ENCODE measurements around the gene UFC1.

Gene UFC1

GRCh38 chr1:161128591-161129420 lies 25.0 kb upstream of the UFC1 start:
- Mint-ChIP-seq H3K4me3 (no peak overlapping the region), H3K27me3 (no peaks in the 10 kb centered on the region), H3K27ac (peak overlapping the region; percentile 25), H3K9me3 (no peaks in the 10 kb centered on the region), H3K4me1 (peaks cover 61% of the 10 kb centered on the region), H3K36me3 (peaks cover 31% of the 10 kb centered on the region)

- Mint-ChIP-seq H3K36me3 (peaks cover 28% of the 10 kb centered on the region), H3K4me1 (peaks cover 65% of the 10 kb centered on the region), H3K4me3 (no peak overlapping the region), H3K27me3 (no peaks in the 10 kb centered on the region), H3K9me3 (no peaks in the 10 kb centered on the region), H3K27ac (peak overlapping the region; percentile 15)
Observed at GRCh38 chr1:161130266-161130665, 23.5 kb upstream of the UFC1 start.

GRCh38 chr1:161131523-161132409 lies 22.0 kb upstream of the UFC1 start:
- no peak overlapping the region for H3K4me3 Mint-ChIP-seq
- peak overlapping the region; percentile 97 for H3K27ac Mint-ChIP-seq
- H3K4me1 Mint-ChIP-seq = peaks cover 60% of the 10 kb centered on the region
- no peaks in the 10 kb centered on the region for H3K9me3 Mint-ChIP-seq
- H3K27me3 Mint-ChIP-seq = no peaks in the 10 kb centered on the region
- peaks cover 21% of the 10 kb centered on the region for H3K36me3 Mint-ChIP-seq

GRCh38 chr1:161132410-161133219 lies 21.2 kb upstream of the UFC1 start, which contains the start of gene DEDD:
Gene DEDD, minus strand, starts transcription at chr1:161132667. Its CDS starts 8,205 bp downstream, at chr1:161124462.
- H3K4me1 Mint-ChIP-seq = peaks cover 52% of the 10 kb centered on the region
- H3K4me3 Mint-ChIP-seq = no peak within 1 kb of the TSS
- H3K9me3 Mint-ChIP-seq = no peaks in the 10 kb centered on the region
- peak within 1 kb of the TSS; percentile 97 for H3K27ac Mint-ChIP-seq
- no peaks in the 10 kb centered on the region for H3K27me3 Mint-ChIP-seq
- peaks cover 15% of the 10 kb centered on the region for H3K36me3 Mint-ChIP-seq

GRCh38 chr1:161133220-161133740 lies 20.5 kb upstream of the UFC1 start:
- Mint-ChIP-seq H3K27ac (no peak overlapping the region), H3K4me1 (peaks cover 46% of the 10 kb centered on the region), H3K36me3 (peaks cover 12% of the 10 kb centered on the region), H3K9me3 (no peaks in the 10 kb centered on the region), H3K27me3 (no peaks in the 10 kb centered on the region), H3K4me3 (no peak overlapping the region)

GRCh38 chr1:161137881-161138280 lies 15.9 kb upstream of the UFC1 start:
- Mint-ChIP-seq H3K4me1 (peaks cover 13% of the 10 kb centered on the region), H3K36me3 (no peaks in the 10 kb centered on the region), H3K9me3 (no peaks in the 10 kb centered on the region), H3K4me3 (no peak overlapping the region), H3K27me3 (no peaks in the 10 kb centered on the region), H3K27ac (no peak overlapping the region)

- Mint-ChIP-seq H3K4me1 (peaks cover 13% of the 10 kb centered on the region), H3K4me3 (no peak overlapping the region), H3K27me3 (no peaks in the 10 kb centered on the region), H3K27ac (peak overlapping the region; percentile 76), H3K36me3 (no peaks in the 10 kb centered on the region), H3K9me3 (no peaks in the 10 kb centered on the region)
Observed at GRCh38 chr1:161138431-161138830, 15.3 kb upstream of the UFC1 start.

GRCh38 chr1:161139766-161140165 lies 14.0 kb upstream of the UFC1 start:
- Mint-ChIP-seq H3K27ac (no peak overlapping the region), H3K4me3 (no peak overlapping the region), H3K36me3 (no peaks in the 10 kb centered on the region), H3K9me3 (no peaks in the 10 kb centered on the region), H3K4me1 (peaks cover 13% of the 10 kb centered on the region), H3K27me3 (no peaks in the 10 kb centered on the region)

- Mint-ChIP-seq H3K36me3 (no peaks in the 10 kb centered on the region), H3K4me1 (peaks cover 8% of the 10 kb centered on the region), H3K27ac (no peak overlapping the region), H3K9me3 (no peaks in the 10 kb centered on the region), H3K27me3 (no peaks in the 10 kb centered on the region), H3K4me3 (no peak overlapping the region)
Observed at GRCh38 chr1:161140755-161141400, 12.9 kb upstream of the UFC1 start.

- H3K4me3 Mint-ChIP-seq = no peak overlapping the region
- no peaks in the 10 kb centered on the region for H3K9me3 Mint-ChIP-seq
- no peaks in the 10 kb centered on the region for H3K36me3 Mint-ChIP-seq
- H3K4me1 Mint-ChIP-seq = no peaks in the 10 kb centered on the region
- no peaks in the 10 kb centered on the region for H3K27me3 Mint-ChIP-seq
- no peak overlapping the region for H3K27ac Mint-ChIP-seq
Observed at GRCh38 chr1:161145832-161146231, 7.9 kb upstream of the UFC1 start.

- Mint-ChIP-seq H3K9me3 (no peaks in the 10 kb centered on the region), H3K36me3 (peaks cover 8% of the 10 kb centered on the region), H3K4me3 (peak overlapping the region; percentile 96), H3K27ac (peak overlapping the region; percentile 76), H3K27me3 (no peaks in the 10 kb centered on the region), H3K4me1 (peaks cover 19% of the 10 kb centered on the region)
Observed at GRCh38 chr1:161153176-161153575, 602 bp upstream of the UFC1 start.

- Mint-ChIP-seq H3K36me3 (peaks cover 13% of the 10 kb centered on the region), H3K4me1 (peaks cover 58% of the 10 kb centered on the region), H3K9me3 (no peaks in the 10 kb centered on the region), H3K4me3 (peak overlapping the region; percentile 91), H3K27me3 (no peaks in the 10 kb centered on the region), H3K27ac (no peak overlapping the region)
Observed at GRCh38 chr1:161157867-161158266, 4.1 kb downstream of the UFC1 start.

- no peaks in the 10 kb centered on the region for H3K27me3 Mint-ChIP-seq
- no peaks in the 10 kb centered on the region for H3K9me3 Mint-ChIP-seq
- peaks cover 14% of the 10 kb centered on the region for H3K36me3 Mint-ChIP-seq
- H3K4me3 Mint-ChIP-seq = peak overlapping the region; percentile 91
- peak overlapping the region; percentile 93 for H3K27ac Mint-ChIP-seq
- peaks cover 64% of the 10 kb centered on the region for H3K4me1 Mint-ChIP-seq
Observed at GRCh38 chr1:161158316-161159010, 4.7 kb downstream of the UFC1 start.
